IMR-90 (cell line): ENCODE results near the gene C16orf86. TPM values are rescaled to one million over a fixed set of nuclear protein-coding genes. Genes with fewer than 3 reads are reported as not detected.

ENCODE experiments used
- ATAC-seq: fragments of 200-7000 bp; cut with Tn5 transposase; 2 replicates; pipeline ENCODE4 v1.9.1; 2020; ENCODE audit warnings: low read depth, mild to moderate bottlenecking, moderate library complexity
- BruUV-seq: library from RNA; stranded (reverse); fragments of 400-500 nt; replicated peaks from 2 replicates; lab custom pipeline; 2021; lab: Mats Ljungman, UMichigan
- CTCF ChIA-PET: fragments of 300-600 bp; formaldehyde crosslinking; extraction: SDS; loops from one replicate; lab custom pipeline; 2021; ENCODE audit warnings: antibody characterized with exemption; lab: Yijun Ruan, JAX
- POLR2A ChIA-PET: fragments of 300-600 bp; sonication (Branson Sonifier 250); formaldehyde crosslinking; loops from one replicate; lab custom pipeline; 2022; ENCODE audit warnings: antibody characterized with exemption; ENCODE audit not compliant: unreplicated experiment; lab: Charles Lee
- DNase-seq: peaks from one replicate; pipeline ENCODE4 v3.0.0; 2013
- H2AFZ ChIP-seq: replicated peaks from 2 replicates; pipeline ENCODE3; 2013; ENCODE audit warnings: low read length, mild to moderate bottlenecking; ENCODE audit not compliant: poor library complexity
- H2AK5ac ChIP-seq: 2 replicates; pipeline ENCODE4 v1.6.1; 2013; ENCODE audit warnings: low read depth, low read length, inconsistent platforms
- H2AK9ac ChIP-seq: replicated peaks from 2 replicates; pipeline ENCODE3; 2013; ENCODE audit warnings: mild to moderate bottlenecking, low read depth, low read length, moderate library complexity; ENCODE audit not compliant: poor library complexity
- H2BK120ac ChIP-seq: 2 replicates; pipeline ENCODE4 v1.6.1; 2013; ENCODE audit warnings: low read depth, low read length, inconsistent platforms
- H2BK15ac ChIP-seq: 3 replicates; pipeline ENCODE4 v1.6.1; 2013; ENCODE audit warnings: low read depth, low read length, inconsistent platforms
- H2BK20ac ChIP-seq: 2 replicates; pipeline ENCODE4 v1.6.1; 2013; ENCODE audit warnings: low read depth, mild to moderate bottlenecking, inconsistent platforms, low read length, moderate library complexity
- H2BK5ac ChIP-seq: 2 replicates; pipeline ENCODE4 v1.6.1; 2013; ENCODE audit warnings: mild to moderate bottlenecking, low read depth, low read length, inconsistent platforms; ENCODE audit not compliant: poor library complexity, severe bottlenecking
- H3K14ac ChIP-seq: replicated peaks from 2 replicates; pipeline ENCODE4 v1.6.1; 2013; ENCODE audit warnings: low read depth, low read length, inconsistent platforms
- H3K18ac ChIP-seq: 2 replicates; pipeline ENCODE4 v1.6.1; 2013; ENCODE audit warnings: low read depth, low read length, control low read depth
- H3K23ac ChIP-seq: 2 replicates; pipeline ENCODE4 v1.6.1; 2013; ENCODE audit warnings: low read depth, low read length, inconsistent platforms
- H3K27ac ChIP-seq: 2 replicates; pipeline ENCODE4 v1.5.1; 2013; ENCODE audit warnings: mild to moderate bottlenecking, control low read depth, low read length; ENCODE audit not compliant: insufficient read depth
- H3K27me3 ChIP-seq: 2 replicates; pipeline ENCODE4 v1.6.1; 2013; ENCODE audit warnings: low read length; ENCODE audit not compliant: control insufficient read depth, insufficient read depth
- H3K36me3 ChIP-seq: 2 replicates; pipeline ENCODE4 v1.6.1; 2013; ENCODE audit warnings: low read length, mixed read lengths; ENCODE audit not compliant: control insufficient read depth, insufficient read depth
- H3K4ac ChIP-seq: 2 replicates; pipeline ENCODE4 v1.6.1; 2013; ENCODE audit warnings: low read depth, low read length, inconsistent platforms
- H3K4me1 ChIP-seq: 2 replicates; pipeline ENCODE4 v1.6.1; 2013; ENCODE audit warnings: low read length, mixed read lengths; ENCODE audit not compliant: control insufficient read depth, insufficient read depth
- H3K4me2 ChIP-seq: 2 replicates; pipeline ENCODE4 v1.6.1; 2013; ENCODE audit warnings: low read depth, mild to moderate bottlenecking, control low read depth, low read length, moderate library complexity
- H3K4me3 ChIP-seq: 2 replicates; pipeline ENCODE4 v1.5.1; 2013; ENCODE audit warnings: low read depth, mild to moderate bottlenecking, control low read depth, low read length, moderate library complexity; ENCODE audit not compliant: insufficient read depth
- H3K56ac ChIP-seq: 2 replicates; pipeline ENCODE4 v1.6.1; 2013; ENCODE audit warnings: low read length, inconsistent platforms; ENCODE audit not compliant: insufficient read depth; ENCODE audit errors: extremely low read depth
- H3K79me1 ChIP-seq, 2 experiments: 2 replicates each; pipeline ENCODE4 v1.6.1; 2013; ENCODE audit warnings: low read length in 2 of 2, inconsistent platforms in 1 of 2, low read depth in 1 of 2
- H3K9ac ChIP-seq: 2 replicates; pipeline ENCODE4 v1.6.1; 2013; ENCODE audit warnings: low read depth, low read length, control low read depth
- H3K9me1 ChIP-seq: 2 replicates; pipeline ENCODE4 v1.6.1; 2013; ENCODE audit warnings: low read length, inconsistent platforms; ENCODE audit not compliant: insufficient read depth
- H3K9me3 ChIP-seq: 2 replicates; pipeline ENCODE4 v1.6.1; 2013; ENCODE audit warnings: low read length; ENCODE audit not compliant: control insufficient read depth, insufficient read depth
- H4K20me1 ChIP-seq: 2 replicates; pipeline ENCODE4 v1.6.1; 2013; ENCODE audit warnings: low read length, inconsistent platforms; ENCODE audit not compliant: insufficient read depth
- H4K5ac ChIP-seq: 2 replicates; pipeline ENCODE4 v1.6.1; 2013; ENCODE audit warnings: mild to moderate bottlenecking, low read depth, low read length, control low read depth
- H4K8ac ChIP-seq, 2 experiments: 2 replicates each; pipeline ENCODE4 v1.6.1; 2013; ENCODE audit warnings: low read depth in 2 of 2, low read length in 2 of 2, control low read depth in 1 of 2, inconsistent platforms in 1 of 2
- H4K91ac ChIP-seq: 2 replicates; pipeline ENCODE4 v1.6.1; 2013; ENCODE audit warnings: low read depth, low read length, inconsistent platforms; ENCODE audit not compliant: insufficient read depth
- BHLHE40 ChIP-seq: fragments of 150-350 bp; IDR thresholded peaks from 2 replicates; pipeline ENCODE4 v1.6.1; 2016; ENCODE audit warnings: mild to moderate bottlenecking, low read depth, low read length
- CHD1 ChIP-seq: IDR thresholded peaks from 2 replicates; pipeline ENCODE4 v1.6.1; 2012; ENCODE audit warnings: low read depth, low read length, improper control_type of control experiment
- FOS ChIP-seq: fragments of 150-350 bp; IDR thresholded peaks from 2 replicates; pipeline ENCODE4 v1.6.1; 2016; ENCODE audit warnings: low read depth, low read length
- MAFK ChIP-seq: IDR thresholded peaks from 2 replicates; pipeline ENCODE4 v1.6.1; 2012; ENCODE audit warnings: low read depth, low read length, improper control_type of control experiment
- MAZ ChIP-seq: IDR thresholded peaks from 2 replicates; pipeline ENCODE4 v1.6.1; 2012; ENCODE audit warnings: low read depth, mild to moderate bottlenecking, low read length, improper control_type of control experiment, moderate library complexity, borderline replicate concordance
- POLR2A ChIP-seq: IDR thresholded peaks from 2 replicates; pipeline ENCODE4 v1.6.1; 2012; ENCODE audit warnings: mild to moderate bottlenecking, low read depth, low read length
- RCOR1 ChIP-seq: IDR thresholded peaks from 2 replicates; pipeline ENCODE4 v1.6.1; 2012; ENCODE audit warnings: mild to moderate bottlenecking, low read length, improper control_type of control experiment; ENCODE audit not compliant: insufficient replicate concordance
- RFX5 ChIP-seq: IDR thresholded peaks from 2 replicates; pipeline ENCODE4 v1.8.0; 2012; ENCODE audit warnings: low read depth, mild to moderate bottlenecking, low read length, moderate library complexity
- WGBS, 2 experiments: methylation state at CpG; one replicate each; pipeline versions ENCODE4 v1.1.5 to v1.1.7; 2013; ENCODE audit warnings: missing lambda C conversion rate in 2 of 2; ENCODE audit not compliant: insufficient read length in 1 of 2; ENCODE audit errors: extremely low coverage in 2 of 2; 5-methylcytosine and 5-hydroxymethylcytosine counted together
- dilution Hi-C: fragments of 300-500 bp; cut with HindIII; formaldehyde crosslinking; loops from one replicate; pipeline ENCODE4 v1.14.3; 2018; ENCODE audit warnings: low sequenced_read_pairs; ENCODE audit not compliant: unreplicated experiment
- in situ Hi-C: fragments of 300-500 bp; cut with MboI; formaldehyde crosslinking; loops from 3 replicates; pipeline ENCODE4 v1.14.3; 2019; ENCODE audit warnings: low sequenced_read_pairs, inconsistent platforms, mixed read lengths
- intact Hi-C: fragments of 100-400 bp; cut with micrococcal nuclease; formaldehyde crosslinking; loops from 2 replicates; pipeline ENCODE4 v1.10.0; 2022
- polyA plus RNA-seq, 3 experiments: library from polyadenylated mRNA; depleted of rRNA; stranded (reverse); fragments of >200 nt; gene quantifications; 2 replicates each; pipeline ENCODE4 v1.2.3, GENCODE V29; 2012; ENCODE audit warnings: low replicate concordance in 1 of 3
- total RNA-seq: library from RNA; depleted of rRNA; stranded (reverse); fragments of >200 nt; gene quantifications from 2 replicates; pipeline ENCODE4 v1.2.3, GENCODE V29; 2012
- TF ChIP-seq, protein P1 (sequence below): conservative IDR thresholded peaks from 2 replicates; pipeline ENCODE4 v1.5.1; 2012; ENCODE audit warnings: mild to moderate bottlenecking, low read depth, low read length, improper control_type of control experiment

C16orf86 gene
- total and polyA plus RNA-seq, 2 of the 4 experiments (the other 2 are of a cell fraction): 0.54 to 0.70 TPM

GRCh38 chr16:67714522-67714921 is 47.9 kb downstream of the C16orf86 start:
- H3K9me3 ChIP-seq: no peaks in the 10 kb centered on the region
- no peak overlapping the region for H2AFZ ChIP-seq
- no peak for TF ChIP-seq BHLHE40
- no peak for TF ChIP-seq CHD1
- no peak for TF ChIP-seq POLR2A
- TF ChIP-seq FOS: no peak
- no peak for TF ChIP-seq RFX5
- TF ChIP-seq MAFK: no peak
- TF ChIP-seq MAZ: no peak
- TF ChIP-seq RCOR1: no peak
- TF ChIP-seq, protein P1, sequence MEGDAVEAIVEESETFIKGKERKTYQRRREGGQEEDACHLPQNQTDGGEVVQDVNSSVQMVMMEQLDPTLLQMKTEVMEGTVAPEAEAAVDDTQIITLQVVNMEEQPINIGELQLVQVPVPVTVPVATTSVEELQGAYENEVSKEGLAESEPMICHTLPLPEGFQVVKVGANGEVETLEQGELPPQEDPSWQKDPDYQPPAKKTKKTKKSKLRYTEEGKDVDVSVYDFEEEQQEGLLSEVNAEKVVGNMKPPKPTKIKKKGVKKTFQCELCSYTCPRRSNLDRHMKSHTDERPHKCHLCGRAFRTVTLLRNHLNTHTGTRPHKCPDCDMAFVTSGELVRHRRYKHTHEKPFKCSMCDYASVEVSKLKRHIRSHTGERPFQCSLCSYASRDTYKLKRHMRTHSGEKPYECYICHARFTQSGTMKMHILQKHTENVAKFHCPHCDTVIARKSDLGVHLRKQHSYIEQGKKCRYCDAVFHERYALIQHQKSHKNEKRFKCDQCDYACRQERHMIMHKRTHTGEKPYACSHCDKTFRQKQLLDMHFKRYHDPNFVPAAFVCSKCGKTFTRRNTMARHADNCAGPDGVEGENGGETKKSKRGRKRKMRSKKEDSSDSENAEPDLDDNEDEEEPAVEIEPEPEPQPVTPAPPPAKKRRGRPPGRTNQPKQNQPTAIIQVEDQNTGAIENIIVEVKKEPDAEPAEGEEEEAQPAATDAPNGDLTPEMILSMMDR: no peak
- WGBS, 2 experiments: no CpG with 5 or more reads among the region's 1 CpG
- H3K36me3 ChIP-seq: no peaks in the 10 kb centered on the region; the same call in 1 of the 2 replicates
- in situ Hi-C loops: no loop called here
- ChIA-PET POLR2A (no interaction called here), CTCF (no interaction called here)
- H3K79me1 ChIP-seq: peaks cover 27 to 53% of the 10 kb centered on the region in 2 experiments
- intact Hi-C loops: no loop called here
- H3K4me2 ChIP-seq: no peak overlapping the region
- H4K5ac ChIP-seq: no peak overlapping the region
- no peak overlapping the region for H2BK15ac ChIP-seq
- H3K4me3 ChIP-seq: no peak overlapping the region
- peaks cover 12% of the 10 kb centered on the region; the same call in 1 of the 2 replicates for H3K9me1 ChIP-seq
- dilution Hi-C loops: no loop called here
- ATAC-seq (no peak), DNase-seq (no peak)
- no peak overlapping the region for H3K18ac ChIP-seq
- no peak overlapping the region for H3K56ac ChIP-seq
- no peak overlapping the region for H2BK20ac ChIP-seq
- BruUV-seq: no TSS peak
- no peak overlapping the region for H3K23ac ChIP-seq
- H2BK120ac ChIP-seq: no peak overlapping the region
- H2AK9ac ChIP-seq: no peak overlapping the region
- H4K8ac ChIP-seq: no peak overlapping the region
- no peak overlapping the region for H2BK5ac ChIP-seq
- peaks cover 8% of the 10 kb centered on the region for H4K20me1 ChIP-seq
- no peak overlapping the region for H2AK5ac ChIP-seq
- H3K4ac ChIP-seq: no peak overlapping the region
- H3K9ac ChIP-seq: no peak overlapping the region
- H3K4me1 ChIP-seq: peaks cover 3% of the 10 kb centered on the region
- no peaks in the 10 kb centered on the region for H3K27me3 ChIP-seq
- no peak overlapping the region for H4K91ac ChIP-seq
- H3K27ac ChIP-seq: no peak overlapping the region
- H3K14ac ChIP-seq: no peak overlapping the region
